IMR-90 (cell line): ENCODE measurements around the gene SPCS1.

ENCODE experiments used
- POLR2A ChIP-seq: IDR thresholded peaks from 2 replicates; pipeline ENCODE4 v1.6.1; 2012; ENCODE audit warnings: mild to moderate bottlenecking, low read depth, low read length
- SMC3 ChIP-seq: fragments of 150-350 bp; IDR thresholded peaks from 2 replicates; pipeline ENCODE4 v1.6.1; 2016; ENCODE audit warnings: low read depth, mild to moderate bottlenecking, antibody characterized with exemption, low read length, moderate library complexity
- TF ChIP-seq, protein P1 (sequence below): conservative IDR thresholded peaks from 2 replicates; pipeline ENCODE4 v1.5.1; 2012; ENCODE audit warnings: mild to moderate bottlenecking, low read depth, low read length, improper control_type of control experiment

DNA sequence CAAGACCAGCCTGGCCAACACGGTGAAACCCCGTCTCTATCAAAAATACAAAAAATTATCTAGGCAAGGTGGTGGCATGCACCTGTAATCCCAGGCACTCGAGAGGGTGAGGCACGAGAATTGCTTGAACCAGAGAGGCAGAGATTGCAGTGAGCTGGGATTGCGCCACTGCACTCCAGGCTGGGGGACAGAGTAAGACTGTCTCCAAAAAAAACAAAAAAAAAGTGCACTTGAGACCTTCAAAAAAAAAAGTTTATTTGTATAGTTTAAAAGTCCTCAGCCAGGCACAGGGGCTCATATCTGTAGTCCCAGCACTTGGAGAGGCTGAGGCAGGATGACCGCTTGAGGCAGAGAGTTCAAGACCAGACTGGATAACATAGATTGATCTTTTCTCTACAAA, 22.3 kb upstream of the SPCS1 start:
- TF ChIP-seq, protein P1, sequence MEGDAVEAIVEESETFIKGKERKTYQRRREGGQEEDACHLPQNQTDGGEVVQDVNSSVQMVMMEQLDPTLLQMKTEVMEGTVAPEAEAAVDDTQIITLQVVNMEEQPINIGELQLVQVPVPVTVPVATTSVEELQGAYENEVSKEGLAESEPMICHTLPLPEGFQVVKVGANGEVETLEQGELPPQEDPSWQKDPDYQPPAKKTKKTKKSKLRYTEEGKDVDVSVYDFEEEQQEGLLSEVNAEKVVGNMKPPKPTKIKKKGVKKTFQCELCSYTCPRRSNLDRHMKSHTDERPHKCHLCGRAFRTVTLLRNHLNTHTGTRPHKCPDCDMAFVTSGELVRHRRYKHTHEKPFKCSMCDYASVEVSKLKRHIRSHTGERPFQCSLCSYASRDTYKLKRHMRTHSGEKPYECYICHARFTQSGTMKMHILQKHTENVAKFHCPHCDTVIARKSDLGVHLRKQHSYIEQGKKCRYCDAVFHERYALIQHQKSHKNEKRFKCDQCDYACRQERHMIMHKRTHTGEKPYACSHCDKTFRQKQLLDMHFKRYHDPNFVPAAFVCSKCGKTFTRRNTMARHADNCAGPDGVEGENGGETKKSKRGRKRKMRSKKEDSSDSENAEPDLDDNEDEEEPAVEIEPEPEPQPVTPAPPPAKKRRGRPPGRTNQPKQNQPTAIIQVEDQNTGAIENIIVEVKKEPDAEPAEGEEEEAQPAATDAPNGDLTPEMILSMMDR = no peak
- TF ChIP-seq POLR2A = no peak
- no peak for TF ChIP-seq SMC3
